ENCODE measurements around the gene CCDC124.
A peak's percentile ranks its signal among the peaks of the same experiment; 100 is the strongest.

DNA sequence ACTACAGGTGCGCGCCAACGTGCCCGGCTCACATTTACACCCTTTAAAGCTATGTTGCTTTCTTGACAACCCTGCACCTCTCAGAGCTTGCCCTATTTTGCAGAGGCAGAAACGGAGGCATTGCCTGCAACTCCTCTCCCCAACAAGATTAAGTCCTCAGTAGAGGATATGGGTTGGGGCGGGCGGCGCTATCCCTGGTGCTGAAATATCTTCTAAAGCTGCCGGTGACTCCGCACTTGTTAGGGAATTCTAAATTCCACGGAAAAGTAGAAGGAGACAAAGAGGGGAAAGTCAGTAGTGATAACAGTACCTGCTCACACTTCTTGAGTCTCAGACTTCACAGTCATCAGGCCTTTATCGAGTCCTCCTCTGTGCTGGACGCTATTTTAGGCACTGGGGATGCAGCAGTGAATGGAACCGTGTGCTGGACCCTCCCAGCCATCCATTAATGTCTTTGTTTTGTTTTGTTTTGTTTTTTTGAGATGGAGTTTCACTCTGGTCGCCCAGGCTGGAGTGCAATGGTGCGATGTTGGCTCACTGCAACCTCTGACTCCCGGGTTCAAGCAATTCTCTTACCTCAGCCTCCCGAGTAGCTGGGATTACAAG is 43.1 kb upstream of the CCDC124 start:
- no peak for TF ChIP-seq CREB1 (IDR thresholded peaks at IDR 0.05; ENCODE audit: low read depth)
- TF ChIP-seq RAD21 (IDR thresholded peaks at IDR 0.05; ENCODE audit: low read depth): no peak
- no peak for TF ChIP-seq USF1 (IDR thresholded peaks at IDR 0.05)
- TF ChIP-seq YY1 (IDR thresholded peaks at IDR 0.05; ENCODE audit: low read depth): 0 out of 2 replicates have a peak, but pooled peaks have one; percentile 12
- TF ChIP-seq CEBPB (IDR thresholded peaks at IDR 0.05): no peak
- TF ChIP-seq FOXM1 (IDR thresholded peaks at IDR 0.05; ENCODE audit: borderline replicate concordance, low read depth): no peak
